Measurements from ENCODE around the gene TOP1. TPM values are rescaled to one million over a fixed set of nuclear protein-coding genes. Genes with fewer than 3 reads are reported as not detected.
A peak's percentile ranks its signal among the peaks of the same experiment; 100 is the strongest.

The TOP1 gene
- total RNA-seq, 6 experiments from 2014 or later: 17.3 to 29.7 (median 25.5) TPM

DNA sequence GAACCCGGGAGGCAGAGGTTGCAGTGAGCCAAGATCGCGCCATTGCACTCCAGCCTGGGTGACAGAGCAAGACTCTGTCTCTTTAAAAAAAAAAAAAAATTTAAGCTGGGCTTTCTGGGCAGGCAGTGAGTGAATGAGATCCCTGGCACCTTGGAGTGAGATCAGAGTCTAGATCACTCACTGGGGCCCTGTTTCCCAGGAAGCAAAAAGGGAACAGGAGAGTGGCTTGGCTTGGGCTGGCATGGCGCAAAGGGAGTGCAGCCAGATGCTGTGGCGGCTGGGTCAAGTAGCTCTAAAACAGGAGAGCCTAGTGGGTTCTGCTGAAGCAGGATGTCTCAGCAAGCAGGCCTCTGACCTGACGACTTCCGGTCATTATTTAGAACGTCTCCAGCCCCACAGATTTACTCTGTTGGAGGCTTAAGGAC lies 119.2 kb downstream of the TOP1 start:
- Histone ChIP-seq H3K4me3 (no peak overlapping the region), H3K36me3 (no peaks in the 10 kb centered on the region), H3K27me3 (no peaks in the 10 kb centered on the region), H3K9me3 (no peaks in the 10 kb centered on the region), H3K27ac (no peak overlapping the region), H3K4me1 (no peaks in the 10 kb centered on the region)
- 52% methylated on average over 4 of the region's 8 CpGs for WGBS (ENCODE audit: insufficient coverage, low coverage, low lambda C conversion rate, missing lambda C conversion rate)
- peak; percentile 49 to 65 (median 59) for ATAC-seq
- DNase-seq: no peak
- intact Hi-C loops (cut with DNase I): no loop called here
- no peak for TF ChIP-seq POLR2A (IDR thresholded peaks at IDR 0.05)
- TF ChIP-seq, protein P1, sequence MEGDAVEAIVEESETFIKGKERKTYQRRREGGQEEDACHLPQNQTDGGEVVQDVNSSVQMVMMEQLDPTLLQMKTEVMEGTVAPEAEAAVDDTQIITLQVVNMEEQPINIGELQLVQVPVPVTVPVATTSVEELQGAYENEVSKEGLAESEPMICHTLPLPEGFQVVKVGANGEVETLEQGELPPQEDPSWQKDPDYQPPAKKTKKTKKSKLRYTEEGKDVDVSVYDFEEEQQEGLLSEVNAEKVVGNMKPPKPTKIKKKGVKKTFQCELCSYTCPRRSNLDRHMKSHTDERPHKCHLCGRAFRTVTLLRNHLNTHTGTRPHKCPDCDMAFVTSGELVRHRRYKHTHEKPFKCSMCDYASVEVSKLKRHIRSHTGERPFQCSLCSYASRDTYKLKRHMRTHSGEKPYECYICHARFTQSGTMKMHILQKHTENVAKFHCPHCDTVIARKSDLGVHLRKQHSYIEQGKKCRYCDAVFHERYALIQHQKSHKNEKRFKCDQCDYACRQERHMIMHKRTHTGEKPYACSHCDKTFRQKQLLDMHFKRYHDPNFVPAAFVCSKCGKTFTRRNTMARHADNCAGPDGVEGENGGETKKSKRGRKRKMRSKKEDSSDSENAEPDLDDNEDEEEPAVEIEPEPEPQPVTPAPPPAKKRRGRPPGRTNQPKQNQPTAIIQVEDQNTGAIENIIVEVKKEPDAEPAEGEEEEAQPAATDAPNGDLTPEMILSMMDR (IDR thresholded peaks at IDR 0.05): no peak

DNA sequence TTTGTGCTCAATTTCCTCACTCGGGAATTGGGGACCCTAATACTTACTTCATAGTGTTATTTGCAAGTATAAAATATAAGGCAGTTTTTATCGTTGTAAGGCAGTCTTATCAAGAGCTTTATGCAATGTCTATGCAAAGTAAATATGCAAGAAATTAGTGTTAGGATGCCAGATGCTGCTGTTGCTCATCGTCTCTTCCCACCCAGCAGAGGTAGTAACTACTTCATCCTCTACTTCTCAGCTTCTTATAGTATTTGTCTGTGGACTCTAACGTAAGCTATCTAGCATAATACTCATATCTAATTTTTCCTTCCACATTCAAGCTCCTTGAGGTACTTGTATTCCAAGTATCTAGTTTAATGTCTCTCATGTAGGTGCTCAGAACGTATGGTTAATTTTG lies 120.3 kb downstream of the TOP1 start:
- H3K27me3 ChIP-seq: no peaks in the 10 kb centered on the region
- no peak overlapping the region for H3K27ac ChIP-seq
- TF ChIP-seq POLR2A (IDR thresholded peaks at IDR 0.05): no peak
- TF ChIP-seq, protein P1 (IDR thresholded peaks at IDR 0.05): no peak
- no peaks in the 10 kb centered on the region for H3K9me3 ChIP-seq
- no peaks in the 10 kb centered on the region for H3K4me1 ChIP-seq
- no peaks in the 10 kb centered on the region for H3K36me3 ChIP-seq
- intact Hi-C loops (cut with DNase I): no loop called here
- H3K4me3 ChIP-seq: no peak overlapping the region
- DNase-seq (no peak), ATAC-seq (no peak)
- 66% methylated on average over 5 of the region's 5 CpGs for WGBS (ENCODE audit: insufficient coverage, low coverage, low lambda C conversion rate, missing lambda C conversion rate)

DNA sequence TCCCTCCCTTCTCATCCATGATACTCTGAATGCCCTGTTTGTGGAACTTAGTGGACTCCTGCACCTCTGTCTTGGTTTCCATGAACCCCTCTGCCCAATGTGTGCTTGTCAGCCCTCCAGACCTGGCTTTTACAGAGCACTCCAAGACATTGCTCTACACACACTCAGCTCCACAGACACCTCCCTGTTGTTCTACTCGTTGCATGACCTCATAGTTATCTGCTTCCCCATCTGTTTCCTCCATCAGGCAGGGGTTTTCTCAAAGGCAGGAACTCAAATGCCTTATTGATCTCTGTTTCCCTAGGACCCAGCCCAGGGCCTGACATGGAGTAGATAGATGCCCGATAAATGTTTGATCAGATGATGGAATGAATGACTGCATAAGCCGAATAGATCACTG lies 122.0 kb downstream of the TOP1 start:
- Histone ChIP-seq H3K27me3 (no peaks in the 10 kb centered on the region), H3K4me3 (no peak overlapping the region), H3K4me1 (peaks cover 0 to 6% (median 0%) of the 10 kb centered on the region in 4 donors), H3K27ac (no peak overlapping the region), H3K9me3 (no peaks in the 10 kb centered on the region), H3K36me3 (no peaks in the 10 kb centered on the region)
- no peak for DNase-seq
- WGBS (ENCODE audit: insufficient coverage, low coverage, low lambda C conversion rate, missing lambda C conversion rate): 51% methylated on average over 3 of the region's 3 CpGs
- intact Hi-C loops (cut with DNase I): no loop called here
- TF ChIP-seq, protein P1 (IDR thresholded peaks at IDR 0.05): no peak
- no peak for TF ChIP-seq POLR2A (IDR thresholded peaks at IDR 0.05)
- ATAC-seq: peak in 2 of 4 donors; percentile 4 to 29

DNA sequence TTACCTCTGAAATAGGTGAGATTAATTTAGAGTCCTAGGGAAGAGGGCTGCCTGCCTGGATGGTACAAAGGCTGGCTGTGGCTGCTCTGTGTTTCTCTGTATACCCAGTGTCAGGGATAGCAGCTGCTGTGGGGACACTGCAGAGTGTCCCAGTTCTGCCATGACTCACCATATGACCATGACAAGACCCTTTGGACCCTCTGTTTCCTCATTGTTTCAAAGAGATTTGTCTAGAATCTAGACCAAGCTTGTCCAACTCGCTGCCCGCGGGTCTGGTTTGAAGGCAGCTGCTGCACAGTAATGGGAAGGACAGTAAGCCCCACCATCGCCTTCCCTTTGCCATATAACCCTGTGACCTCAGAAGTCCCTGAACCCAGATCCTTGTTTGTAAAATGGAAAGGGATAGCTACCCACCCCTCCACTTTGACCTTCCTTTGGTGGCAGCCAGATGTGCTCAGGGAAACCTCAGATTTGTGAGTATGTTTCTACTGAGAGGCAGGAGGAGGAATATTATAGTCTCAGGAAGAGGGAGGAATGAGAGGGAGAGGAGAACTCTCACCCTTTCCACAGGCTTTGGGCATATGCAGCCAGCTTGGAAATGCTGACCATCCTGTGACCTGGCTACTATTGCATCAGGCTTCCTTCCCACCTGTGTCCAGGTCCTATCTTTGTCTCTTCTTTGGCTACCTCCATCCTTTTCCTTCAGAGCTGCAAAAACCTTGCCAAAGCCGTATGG lies 122.7 kb downstream of the TOP1 start:
- no peak overlapping the region for H3K27ac ChIP-seq
- no peak for ATAC-seq
- WGBS (ENCODE audit: insufficient coverage, low coverage, low lambda C conversion rate, missing lambda C conversion rate): 100% methylated on average over 2 of the region's 5 CpGs
- H3K27me3 ChIP-seq: no peaks in the 10 kb centered on the region
- no peaks in the 10 kb centered on the region for H3K36me3 ChIP-seq
- no peak overlapping the region for H3K4me3 ChIP-seq
- peaks cover 0 to 6% (median 0%) of the 10 kb centered on the region in 4 donors for H3K4me1 ChIP-seq
- H3K9me3 ChIP-seq: no peaks in the 10 kb centered on the region
- intact Hi-C loops (cut with DNase I): no loop called here
- DNase-seq: no peak
- no peak for TF ChIP-seq POLR2A (IDR thresholded peaks at IDR 0.05)
- TF ChIP-seq, protein P1 (IDR thresholded peaks at IDR 0.05): no peak

Data from right lobe of liver (tissue), 6 donors.